ENCODE results near the gene MTHFD1L.
"Not testable (repeated sequence)": the region's sequence is repeated elsewhere in the genome, so short reads cannot be mapped to it uniquely, and the experiment has no call there.

Gene MTHFD1L

GRCh38 chr6:151101816-151102694 is 236.6 kb downstream of the MTHFD1L start:
- no peak for DNase-seq

GRCh38 chr6:151103266-151103665 is 237.8 kb downstream of the MTHFD1L start:
- no peak for DNase-seq

GRCh38 chr6:151107897-151108427 is 242.5 kb downstream of the MTHFD1L start:
- no peak for DNase-seq

GRCh38 chr6:151108548-151108947 is 243.0 kb downstream of the MTHFD1L start:
- no peak for DNase-seq

GRCh38 chr6:151109361-151109760 is 243.9 kb downstream of the MTHFD1L start:
- DNase-seq = no peak

- DNase-seq = no peak
Observed at GRCh38 chr6:151109869-151110575, 244.5 kb downstream of the MTHFD1L start.

- DNase-seq = no peak
Observed at GRCh38 chr6:151110576-151110905, 245.0 kb downstream of the MTHFD1L start.

- no peak for DNase-seq
Observed at GRCh38 chr6:151111670-151112069, 246.2 kb downstream of the MTHFD1L start.

GRCh38 chr6:151112130-151112529 is 246.6 kb downstream of the MTHFD1L start:
- no peak for DNase-seq

GRCh38 chr6:151112884-151113283 is 247.4 kb downstream of the MTHFD1L start:
- DNase-seq = not testable (repeated sequence)

- DNase-seq = no peak
Observed at GRCh38 chr6:151113641-151114040, 248.1 kb downstream of the MTHFD1L start.

GRCh38 chr6:151118461-151119123 is 253.1 kb downstream of the MTHFD1L start:
- no peak for DNase-seq

GRCh38 chr6:151119823-151120524 is 254.5 kb downstream of the MTHFD1L start:
- DNase-seq = no peak

- DNase-seq = no peak
Observed at GRCh38 chr6:151121900-151122299, 256.4 kb downstream of the MTHFD1L start.

GRCh38 chr6:151123641-151124040 is 258.1 kb downstream of the MTHFD1L start:
- not testable (repeated sequence) for DNase-seq

GRCh38 chr6:151125242-151125641 is 259.7 kb downstream of the MTHFD1L start:
- not testable (repeated sequence) for DNase-seq

GRCh38 chr6:151125651-151126416 is 260.3 kb downstream of the MTHFD1L start:
- not testable (repeated sequence) for DNase-seq

GRCh38 chr6:151126417-151126724 is 260.9 kb downstream of the MTHFD1L start:
- not testable (repeated sequence) for DNase-seq

- not testable (repeated sequence) for DNase-seq
Observed at GRCh38 chr6:151127133-151127798, 261.8 kb downstream of the MTHFD1L start.

- no peak for DNase-seq
Observed at GRCh38 chr6:151128763-151129370, 263.4 kb downstream of the MTHFD1L start.

GRCh38 chr6:151130329-151130728 is 264.8 kb downstream of the MTHFD1L start:
- DNase-seq = no peak

Data from eye (tissue), 1 donor.